IMR-90 (cell line): ENCODE data around the gene PHC1. TPM values are rescaled to one million over a fixed set of nuclear protein-coding genes. Genes with fewer than 3 reads are reported as not detected.

Source experiments
- ATAC-seq: fragments of 200-7000 bp; cut with Tn5 transposase; 2 replicates; pipeline ENCODE4 v1.9.1; 2020; ENCODE audit warnings: low read depth, mild to moderate bottlenecking, moderate library complexity
- BruUV-seq: library from RNA; stranded (reverse); fragments of 400-500 nt; replicated peaks from 2 replicates; lab custom pipeline; 2021; lab: Mats Ljungman, UMichigan
- CTCF ChIA-PET: fragments of 300-600 bp; formaldehyde crosslinking; extraction: SDS; loops from one replicate; lab custom pipeline; 2021; ENCODE audit warnings: antibody characterized with exemption; lab: Yijun Ruan, JAX
- POLR2A ChIA-PET: fragments of 300-600 bp; sonication (Branson Sonifier 250); formaldehyde crosslinking; loops from one replicate; lab custom pipeline; 2022; ENCODE audit warnings: antibody characterized with exemption; ENCODE audit not compliant: unreplicated experiment; lab: Charles Lee
- DNase-seq: peaks from one replicate; pipeline ENCODE4 v3.0.0; 2013
- H2AFZ ChIP-seq: replicated peaks from 2 replicates; pipeline ENCODE3; 2013; ENCODE audit warnings: low read length, mild to moderate bottlenecking; ENCODE audit not compliant: poor library complexity
- H2AK5ac ChIP-seq: 2 replicates; pipeline ENCODE4 v1.6.1; 2013; ENCODE audit warnings: low read depth, low read length, inconsistent platforms
- H2AK9ac ChIP-seq: replicated peaks from 2 replicates; pipeline ENCODE3; 2013; ENCODE audit warnings: mild to moderate bottlenecking, low read depth, low read length, moderate library complexity; ENCODE audit not compliant: poor library complexity
- H2BK120ac ChIP-seq: 2 replicates; pipeline ENCODE4 v1.6.1; 2013; ENCODE audit warnings: low read depth, low read length, inconsistent platforms
- H2BK15ac ChIP-seq: 3 replicates; pipeline ENCODE4 v1.6.1; 2013; ENCODE audit warnings: low read depth, low read length, inconsistent platforms
- H2BK20ac ChIP-seq: 2 replicates; pipeline ENCODE4 v1.6.1; 2013; ENCODE audit warnings: low read depth, mild to moderate bottlenecking, inconsistent platforms, low read length, moderate library complexity
- H2BK5ac ChIP-seq: 2 replicates; pipeline ENCODE4 v1.6.1; 2013; ENCODE audit warnings: mild to moderate bottlenecking, low read depth, low read length, inconsistent platforms; ENCODE audit not compliant: poor library complexity, severe bottlenecking
- H3K14ac ChIP-seq: replicated peaks from 2 replicates; pipeline ENCODE4 v1.6.1; 2013; ENCODE audit warnings: low read depth, low read length, inconsistent platforms
- H3K18ac ChIP-seq: 2 replicates; pipeline ENCODE4 v1.6.1; 2013; ENCODE audit warnings: low read depth, low read length, control low read depth
- H3K23ac ChIP-seq: 2 replicates; pipeline ENCODE4 v1.6.1; 2013; ENCODE audit warnings: low read depth, low read length, inconsistent platforms
- H3K27ac ChIP-seq: 2 replicates; pipeline ENCODE4 v1.5.1; 2013; ENCODE audit warnings: mild to moderate bottlenecking, control low read depth, low read length; ENCODE audit not compliant: insufficient read depth
- H3K27me3 ChIP-seq: 2 replicates; pipeline ENCODE4 v1.6.1; 2013; ENCODE audit warnings: low read length; ENCODE audit not compliant: control insufficient read depth, insufficient read depth
- H3K36me3 ChIP-seq: 2 replicates; pipeline ENCODE4 v1.6.1; 2013; ENCODE audit warnings: low read length, mixed read lengths; ENCODE audit not compliant: control insufficient read depth, insufficient read depth
- H3K4ac ChIP-seq: 2 replicates; pipeline ENCODE4 v1.6.1; 2013; ENCODE audit warnings: low read depth, low read length, inconsistent platforms
- H3K4me1 ChIP-seq: 2 replicates; pipeline ENCODE4 v1.6.1; 2013; ENCODE audit warnings: low read length, mixed read lengths; ENCODE audit not compliant: control insufficient read depth, insufficient read depth
- H3K4me2 ChIP-seq: 2 replicates; pipeline ENCODE4 v1.6.1; 2013; ENCODE audit warnings: low read depth, mild to moderate bottlenecking, control low read depth, low read length, moderate library complexity
- H3K4me3 ChIP-seq: 2 replicates; pipeline ENCODE4 v1.5.1; 2013; ENCODE audit warnings: low read depth, mild to moderate bottlenecking, control low read depth, low read length, moderate library complexity; ENCODE audit not compliant: insufficient read depth
- H3K56ac ChIP-seq: 2 replicates; pipeline ENCODE4 v1.6.1; 2013; ENCODE audit warnings: low read length, inconsistent platforms; ENCODE audit not compliant: insufficient read depth; ENCODE audit errors: extremely low read depth
- H3K79me1 ChIP-seq, 2 experiments: 2 replicates each; pipeline ENCODE4 v1.6.1; 2013; ENCODE audit warnings: low read length in 2 of 2, inconsistent platforms in 1 of 2, low read depth in 1 of 2
- H3K9ac ChIP-seq: 2 replicates; pipeline ENCODE4 v1.6.1; 2013; ENCODE audit warnings: low read depth, low read length, control low read depth
- H3K9me1 ChIP-seq: 2 replicates; pipeline ENCODE4 v1.6.1; 2013; ENCODE audit warnings: low read length, inconsistent platforms; ENCODE audit not compliant: insufficient read depth
- H3K9me3 ChIP-seq: 2 replicates; pipeline ENCODE4 v1.6.1; 2013; ENCODE audit warnings: low read length; ENCODE audit not compliant: control insufficient read depth, insufficient read depth
- H4K20me1 ChIP-seq: 2 replicates; pipeline ENCODE4 v1.6.1; 2013; ENCODE audit warnings: low read length, inconsistent platforms; ENCODE audit not compliant: insufficient read depth
- H4K5ac ChIP-seq: 2 replicates; pipeline ENCODE4 v1.6.1; 2013; ENCODE audit warnings: mild to moderate bottlenecking, low read depth, low read length, control low read depth
- H4K8ac ChIP-seq, 2 experiments: 2 replicates each; pipeline ENCODE4 v1.6.1; 2013; ENCODE audit warnings: low read depth in 2 of 2, low read length in 2 of 2, control low read depth in 1 of 2, inconsistent platforms in 1 of 2
- H4K91ac ChIP-seq: 2 replicates; pipeline ENCODE4 v1.6.1; 2013; ENCODE audit warnings: low read depth, low read length, inconsistent platforms; ENCODE audit not compliant: insufficient read depth
- WGBS, 2 experiments: methylation state at CpG; one replicate each; pipeline versions ENCODE4 v1.1.5 to v1.1.7; 2013; ENCODE audit warnings: missing lambda C conversion rate in 2 of 2; ENCODE audit not compliant: insufficient read length in 1 of 2; ENCODE audit errors: extremely low coverage in 2 of 2; 5-methylcytosine and 5-hydroxymethylcytosine counted together
- dilution Hi-C: fragments of 300-500 bp; cut with HindIII; formaldehyde crosslinking; loops from one replicate; pipeline ENCODE4 v1.14.3; 2018; ENCODE audit warnings: low sequenced_read_pairs; ENCODE audit not compliant: unreplicated experiment
- in situ Hi-C: fragments of 300-500 bp; cut with MboI; formaldehyde crosslinking; loops from 3 replicates; pipeline ENCODE4 v1.14.3; 2019; ENCODE audit warnings: low sequenced_read_pairs, inconsistent platforms, mixed read lengths
- intact Hi-C: fragments of 100-400 bp; cut with micrococcal nuclease; formaldehyde crosslinking; loops from 2 replicates; pipeline ENCODE4 v1.10.0; 2022
- polyA plus RNA-seq, 3 experiments: library from polyadenylated mRNA; depleted of rRNA; stranded (reverse); fragments of >200 nt; gene quantifications; 2 replicates each; pipeline ENCODE4 v1.2.3, GENCODE V29; 2012; ENCODE audit warnings: low replicate concordance in 1 of 3
- total RNA-seq: library from RNA; depleted of rRNA; stranded (reverse); fragments of >200 nt; gene quantifications from 2 replicates; pipeline ENCODE4 v1.2.3, GENCODE V29; 2012
- TF ChIP-seq, protein P1 (sequence below): fragments of 150-350 bp; IDR thresholded peaks from 2 replicates; pipeline ENCODE4 v1.6.1; 2016; ENCODE audit warnings: low read depth, mild to moderate bottlenecking, low read length, moderate library complexity, borderline replicate concordance
- TF ChIP-seq, protein P2 (sequence below): fragments of 150-350 bp; IDR thresholded peaks from 2 replicates; pipeline ENCODE4 v1.6.1; 2017; ENCODE audit warnings: mild to moderate bottlenecking, antibody characterized with exemption, low read length, low read depth
- TF ChIP-seq, protein P3 (sequence below): conservative IDR thresholded peaks from 2 replicates; pipeline ENCODE4 v1.5.1; 2012; ENCODE audit warnings: mild to moderate bottlenecking, low read depth, low read length, improper control_type of control experiment

PHC1 gene
- total and polyA plus RNA-seq, 2 of the 4 experiments (the other 2 are of a cell fraction): 9.1 to 23.1 TPM

- dilution Hi-C loops: no loop called here
- Histone ChIP-seq H3K27me3 (no peaks in the 10 kb centered on the region), H3K4me2 (no peak overlapping the region), H4K8ac (no peak overlapping the region), H3K18ac (no peak overlapping the region), H3K9me1 (no peaks in the 10 kb centered on the region), H3K4ac (no peak overlapping the region), H3K36me3 (no peaks in the 10 kb centered on the region), H3K27ac (no peak overlapping the region), H3K4me3 (no peak overlapping the region), H2BK5ac (no peak overlapping the region), H3K56ac (no peak overlapping the region), H3K9me3 (no peaks in the 10 kb centered on the region), H2AFZ (no peak overlapping the region), H4K20me1 (no peaks in the 10 kb centered on the region), H3K4me1 (no peaks in the 10 kb centered on the region), H2BK20ac (no peak overlapping the region), H3K9ac (no peak overlapping the region), H4K91ac (no peak overlapping the region), H2BK15ac (no peak overlapping the region), H3K23ac (no peak overlapping the region), H3K14ac (no peak overlapping the region), H4K5ac (no peak overlapping the region), H2AK9ac (no peak overlapping the region), H2BK120ac (no peak overlapping the region), H3K79me1 (no peaks in the 10 kb centered on the region), H2AK5ac (no peak overlapping the region)
- WGBS, 2 experiments: 38% methylated on average over 1 of the region's 3 CpGs; no CpG with 5 or more reads in 1 of the 2 experiments
- no TSS peak for BruUV-seq
- in situ Hi-C loops: no loop called here
- intact Hi-C loops: no loop called here
- ATAC-seq (no peak), DNase-seq (no peak)
- CTCF ChIA-PET: no interaction called here
- TF ChIP-seq, protein P1, sequence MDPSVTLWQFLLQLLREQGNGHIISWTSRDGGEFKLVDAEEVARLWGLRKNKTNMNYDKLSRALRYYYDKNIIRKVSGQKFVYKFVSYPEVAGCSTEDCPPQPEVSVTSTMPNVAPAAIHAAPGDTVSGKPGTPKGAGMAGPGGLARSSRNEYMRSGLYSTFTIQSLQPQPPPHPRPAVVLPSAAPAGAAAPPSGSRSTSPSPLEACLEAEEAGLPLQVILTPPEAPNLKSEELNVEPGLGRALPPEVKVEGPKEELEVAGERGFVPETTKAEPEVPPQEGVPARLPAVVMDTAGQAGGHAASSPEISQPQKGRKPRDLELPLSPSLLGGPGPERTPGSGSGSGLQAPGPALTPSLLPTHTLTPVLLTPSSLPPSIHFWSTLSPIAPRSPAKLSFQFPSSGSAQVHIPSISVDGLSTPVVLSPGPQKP: no peak
- TF ChIP-seq, protein P2, sequence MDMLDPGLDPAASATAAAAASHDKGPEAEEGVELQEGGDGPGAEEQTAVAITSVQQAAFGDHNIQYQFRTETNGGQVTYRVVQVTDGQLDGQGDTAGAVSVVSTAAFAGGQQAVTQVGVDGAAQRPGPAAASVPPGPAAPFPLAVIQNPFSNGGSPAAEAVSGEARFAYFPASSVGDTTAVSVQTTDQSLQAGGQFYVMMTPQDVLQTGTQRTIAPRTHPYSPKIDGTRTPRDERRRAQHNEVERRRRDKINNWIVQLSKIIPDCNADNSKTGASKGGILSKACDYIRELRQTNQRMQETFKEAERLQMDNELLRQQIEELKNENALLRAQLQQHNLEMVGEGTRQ: no peak
- TF ChIP-seq, protein P3, sequence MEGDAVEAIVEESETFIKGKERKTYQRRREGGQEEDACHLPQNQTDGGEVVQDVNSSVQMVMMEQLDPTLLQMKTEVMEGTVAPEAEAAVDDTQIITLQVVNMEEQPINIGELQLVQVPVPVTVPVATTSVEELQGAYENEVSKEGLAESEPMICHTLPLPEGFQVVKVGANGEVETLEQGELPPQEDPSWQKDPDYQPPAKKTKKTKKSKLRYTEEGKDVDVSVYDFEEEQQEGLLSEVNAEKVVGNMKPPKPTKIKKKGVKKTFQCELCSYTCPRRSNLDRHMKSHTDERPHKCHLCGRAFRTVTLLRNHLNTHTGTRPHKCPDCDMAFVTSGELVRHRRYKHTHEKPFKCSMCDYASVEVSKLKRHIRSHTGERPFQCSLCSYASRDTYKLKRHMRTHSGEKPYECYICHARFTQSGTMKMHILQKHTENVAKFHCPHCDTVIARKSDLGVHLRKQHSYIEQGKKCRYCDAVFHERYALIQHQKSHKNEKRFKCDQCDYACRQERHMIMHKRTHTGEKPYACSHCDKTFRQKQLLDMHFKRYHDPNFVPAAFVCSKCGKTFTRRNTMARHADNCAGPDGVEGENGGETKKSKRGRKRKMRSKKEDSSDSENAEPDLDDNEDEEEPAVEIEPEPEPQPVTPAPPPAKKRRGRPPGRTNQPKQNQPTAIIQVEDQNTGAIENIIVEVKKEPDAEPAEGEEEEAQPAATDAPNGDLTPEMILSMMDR: no peak
- POLR2A ChIA-PET: no interaction called here
Measured at GRCh38 chr12:8980137-8980536, 65.8 kb downstream of the PHC1 start.
